Dermis microvascular lymphatic vessel endothelial cell (primary cell): ENCODE results near the gene MED12L. TPM values are rescaled to one million over a fixed set of nuclear protein-coding genes. Genes with fewer than 3 reads are reported as not detected.
"Not testable (repeated sequence)": the region's sequence is repeated elsewhere in the genome, so short reads cannot be mapped to it uniquely, and the experiment has no call there.

Source experiments
- DNase-seq, 2 donors: peaks; one replicate each; pipeline versions ENCODE4 v3.0.0 to v3.0.0-alpha.2; 2010; ENCODE audit warnings: low read depth in 2 of 2
- total RNA-seq: library from RNA; depleted of rRNA; stranded (reverse); fragments of >200 nt; gene quantifications from 2 replicates; pipeline ENCODE4 v1.2.1, GENCODE V29; 2014

The MED12L gene
- total RNA-seq, 1 donor from 2014 or later, result 0.13 TPM

GRCh38 chr3:151236316-151236715 is 150.9 kb downstream of the MED12L start:
- no peak for DNase-seq

- DNase-seq, result no peak
These were observed 151.3 kb downstream of the MED12L start for GRCh38 chr3:151236736-151237135.

- not testable (repeated sequence) for DNase-seq
These were observed 156.5 kb downstream of the MED12L start for GRCh38 chr3:151242006-151242405.

GRCh38 chr3:151248772-151249337 is 163.4 kb downstream of the MED12L start:
- DNase-seq, result no peak

GRCh38 chr3:151256749-151257148 is 171.3 kb downstream of the MED12L start:
- no peak for DNase-seq

- DNase-seq, result no peak
These were observed 174.2 kb downstream of the MED12L start for GRCh38 chr3:151259664-151260063.

GRCh38 chr3:151262871-151263525 is 177.5 kb downstream of the MED12L start:
- DNase-seq, result no peak

GRCh38 chr3:151264605-151265004 is 179.1 kb downstream of the MED12L start:
- no peak for DNase-seq

GRCh38 chr3:151265166-151265565 is 179.7 kb downstream of the MED12L start:
- no peak for DNase-seq

- DNase-seq, result no peak
These were observed 180.4 kb downstream of the MED12L start for GRCh38 chr3:151265866-151266265.

GRCh38 chr3:151267066-151267465 is 181.6 kb downstream of the MED12L start:
- DNase-seq, result no peak

- no peak for DNase-seq
These were observed 183.1 kb downstream of the MED12L start for GRCh38 chr3:151268267-151269235.

GRCh38 chr3:151269631-151270030 is 184.2 kb downstream of the MED12L start:
- DNase-seq, result no peak

GRCh38 chr3:151275091-151275490 is 189.6 kb downstream of the MED12L start:
- DNase-seq, result no peak

- DNase-seq, result no peak
These were observed 190.7 kb downstream of the MED12L start for GRCh38 chr3:151276038-151276686.

- DNase-seq, result no peak
These were observed 191.2 kb downstream of the MED12L start for GRCh38 chr3:151276687-151277042.

GRCh38 chr3:151278230-151278629 is 192.8 kb downstream of the MED12L start, which contains the start of gene P2RY14:
Gene P2RY14, minus strand, starts transcription at chr3:151278542. Its CDS starts 64,226 bp downstream, at chr3:151214316.
- no peak for DNase-seq

GRCh38 chr3:151281671-151282324 is 196.3 kb downstream of the MED12L start:
- DNase-seq, result no peak

- DNase-seq, result peak; percentile 23 to 59
These were observed 197.5 kb downstream of the MED12L start for GRCh38 chr3:151282921-151283320.

- DNase-seq, result no peak
These were observed 197.9 kb downstream of the MED12L start for GRCh38 chr3:151283387-151283786.

GRCh38 chr3:151283907-151284461 is 198.5 kb downstream of the MED12L start:
- peak in 1 of 2 donors; percentile 17 for DNase-seq
